HCT116 (cell line): ENCODE results near the gene LCLAT1. TPM values are rescaled to one million over a fixed set of nuclear protein-coding genes. Genes with fewer than 3 reads are reported as not detected.

Experiments used
- ATAC-seq: fragments of 200-7000 bp; cut with Tn5 transposase; 2 replicates; pipeline ENCODE4 v1.9.1; 2020; ENCODE audit warnings: mild to moderate bottlenecking, moderate library complexity
- BruUV-seq: library from RNA; stranded (reverse); fragments of 400-500 nt; replicated peaks from 2 replicates; lab custom pipeline; 2021; lab: Mats Ljungman, UMichigan
- CTCF ChIA-PET: fragments of 300-600 bp; sonication (Branson Sonifier 250); formaldehyde crosslinking; loops from one replicate; lab custom pipeline; 2021; ENCODE audit warnings: antibody characterized with exemption; lab: Charles Lee
- POLR2A ChIA-PET: fragments of 300-600, 350-600 bp; sonication (Branson Sonifier 250); formaldehyde crosslinking; loops from one replicate; lab custom pipeline; 2021; ENCODE audit warnings: antibody characterized with exemption; lab: Charles Lee
- RAD21 ChIA-PET, 2 experiments: fragments of 300-600 bp; sonication (Branson Sonifier 250); formaldehyde crosslinking; loops; one replicate each; lab custom pipeline; 2023; ENCODE audit warnings: low total read pairs in 2 of 2; ENCODE audit not compliant: uncharacterized antibody in 2 of 2, unreplicated experiment in 2 of 2, low non-redundant PET in 1 of 2; lab: Charles Lee
- DNase-seq: peaks from one replicate; pipeline ENCODE4 v3.0.0-alpha.2; 2010; ENCODE audit warnings: low read depth, low spot score
- H2AFZ ChIP-seq: fragments of 200-600 bp; shearing (Covaris generic), sonication (generic); 2 replicates; pipeline ENCODE4 v1.6.1; 2017; ENCODE audit warnings: low read depth, mixed run types, mixed read lengths, antibody characterized with exemption, low read length; ENCODE audit not compliant: poor library complexity, severe bottlenecking
- H3K27ac ChIP-seq: 2 replicates; pipeline ENCODE4 v1.5.1; 2012; ENCODE audit warnings: low read depth, low read length
- H3K27me3 ChIP-seq: fragments of 200-600 bp; sonication (generic); 2 replicates; pipeline ENCODE4 v1.6.1; 2016; ENCODE audit warnings: mixed run types, low read length, mixed read lengths; ENCODE audit not compliant: insufficient read depth
- H3K36me3 ChIP-seq, 2 experiments: fragments of 200-500 bp in 1 of 2; fragments of 200-600 bp in 1 of 2; sonication (Bioruptor generic) in 1 of 2; sonication (generic) in 1 of 2; 2 replicates each; pipeline versions ENCODE4 v1.5.1 to v1.6.1; 2014 to 2016; ENCODE audit warnings: low read length in 2 of 2, inconsistent platforms in 1 of 2, mixed read lengths in 1 of 2, mixed run types in 1 of 2; ENCODE audit not compliant: insufficient read depth in 2 of 2, control insufficient read depth in 1 of 2
- H3K4me1 ChIP-seq, 2 experiments: fragments of 200-600 bp in 1 of 2; sonication (generic) in 1 of 2; 2 replicates each; pipeline versions ENCODE4 v1.5.1 to v1.6.1; 2012 to 2017; ENCODE audit warnings: low read length in 2 of 2, inconsistent platforms in 1 of 2, mild to moderate bottlenecking in 1 of 2, mixed read lengths in 1 of 2, mixed run types in 1 of 2, moderate library complexity in 1 of 2; ENCODE audit not compliant: insufficient read depth in 2 of 2, control insufficient read depth in 1 of 2
- H3K4me2 ChIP-seq: fragments of 200-600 bp; sonication (generic); 2 replicates; pipeline ENCODE4 v1.6.1; 2017; ENCODE audit warnings: mixed run types, low read length, mixed read lengths
- H3K4me3 ChIP-seq, 2 experiments: fragments of 200-600 bp in 1 of 2; sonication (generic) in 1 of 2; replicated peaks in 1 of 2; 2 replicates each; pipeline ENCODE4 v1.5.1; 2011 to 2016; ENCODE audit warnings: low read length in 2 of 2, control low read depth in 1 of 2, low read depth in 1 of 2, mild to moderate bottlenecking in 1 of 2, mixed read lengths in 1 of 2, mixed run types in 1 of 2
- H3K79me2 ChIP-seq: fragments of 200-600 bp; sonication (generic); 2 replicates; pipeline ENCODE4 v1.6.1; 2017; ENCODE audit warnings: mild to moderate bottlenecking, mixed run types, low read length, moderate library complexity, mixed read lengths; ENCODE audit not compliant: insufficient read depth
- H3K9ac ChIP-seq: fragments of 200-600 bp; sonication (generic); 2 replicates; pipeline ENCODE4 v1.6.1; 2016; ENCODE audit warnings: low read length, mixed read lengths
- H3K9me2 ChIP-seq: fragments of 200-600 bp; sonication (generic), shearing (Covaris generic); 2 replicates; pipeline ENCODE4 v1.6.1; 2017; ENCODE audit warnings: mixed run types, mild to moderate bottlenecking, moderate library complexity; ENCODE audit not compliant: insufficient read depth
- H3K9me3 ChIP-seq, 2 experiments: fragments of 200-500 bp in 1 of 2; fragments of 200-600 bp in 1 of 2; sonication (Bioruptor generic) in 1 of 2; sonication (generic) in 1 of 2; 2 replicates each; pipeline ENCODE4 v1.6.1; 2014 to 2017; ENCODE audit warnings: low read length in 2 of 2, mixed read lengths in 2 of 2, inconsistent platforms in 1 of 2, low read depth in 1 of 2, mild to moderate bottlenecking in 1 of 2, mixed run types in 1 of 2, moderate library complexity in 1 of 2; ENCODE audit not compliant: control insufficient read depth in 1 of 2, insufficient read depth in 1 of 2
- H4K20me1 ChIP-seq: fragments of 200-600 bp; sonication (generic), shearing (Covaris generic); 2 replicates; pipeline ENCODE4 v1.6.1; 2017; ENCODE audit warnings: mixed run types, mild to moderate bottlenecking, moderate library complexity; ENCODE audit not compliant: insufficient read depth
- ATF3 ChIP-seq: IDR thresholded peaks from 2 replicates; pipeline ENCODE4 v1.6.1; 2012
- CTCF ChIP-seq, 3 experiments: fragments of 200-600 bp in 1 of 3; sonication (generic) in 1 of 3; IDR thresholded peaks in 2 of 3; conservative IDR thresholded peaks in 1 of 3; 2 replicates each; pipeline ENCODE4 v1.5.1; 2012 to 2017; ENCODE audit warnings: low read depth in 2 of 3, low read length in 2 of 3, antibody characterized with exemption in 1 of 3, borderline replicate concordance in 1 of 3, control low read depth in 1 of 3, mild to moderate bottlenecking in 1 of 3, mixed read lengths in 1 of 3, mixed run types in 1 of 3, moderate library complexity in 1 of 3; ENCODE audit not compliant: insufficient read depth in 1 of 3
- EZH2 ChIP-seq: fragments of 200-600 bp; sonication (generic); IDR thresholded peaks from 2 replicates; pipeline ENCODE4 v1.6.1; 2017; ENCODE audit warnings: antibody characterized with exemption, mixed run types
- FOSL1 ChIP-seq: IDR thresholded peaks from 2 replicates; pipeline ENCODE4 v1.6.1; 2012; ENCODE audit warnings: low read depth
- MAX ChIP-seq: IDR thresholded peaks from 2 replicates; pipeline ENCODE4 v1.6.1; 2012
- RAD21 ChIP-seq: IDR thresholded peaks from 2 replicates; pipeline ENCODE4 v1.6.1; 2012; ENCODE audit warnings: low read depth, mild to moderate bottlenecking
- SIN3A ChIP-seq: IDR thresholded peaks from 2 replicates; pipeline ENCODE4 v1.6.1; 2012; ENCODE audit warnings: low read depth
- SP1 ChIP-seq: IDR thresholded peaks from 2 replicates; pipeline ENCODE4 v1.6.1; 2012; ENCODE audit warnings: low read depth
- SRF ChIP-seq: IDR thresholded peaks from 2 replicates; pipeline ENCODE4 v1.6.1; 2012; ENCODE audit warnings: low read depth
- YY1 ChIP-seq: IDR thresholded peaks from 2 replicates; pipeline ENCODE4 v1.6.1; 2011; ENCODE audit warnings: low read length, low read depth, moderate library complexity, mild to moderate bottlenecking; ENCODE audit not compliant: insufficient replicate concordance; ENCODE audit errors: extremely low read depth
- ZBTB33 ChIP-seq: IDR thresholded peaks from 2 replicates; pipeline ENCODE4 v1.6.1; 2011; ENCODE audit warnings: mild to moderate bottlenecking, low read length, moderate library complexity; ENCODE audit not compliant: insufficient replicate concordance; ENCODE audit errors: extremely low read depth
- ZFX ChIP-seq: fragments of 450-650 bp; IDR thresholded peaks from 2 replicates; pipeline ENCODE4 v1.6.1; 2017
- ZNF274 ChIP-seq: fragments of 200-500 bp; sonication (Bioruptor generic); IDR thresholded peaks from 2 replicates; pipeline ENCODE4 v1.6.1; 2014; ENCODE audit warnings: mild to moderate bottlenecking, low read depth, low read length, inconsistent platforms
- intact Hi-C: fragments of 100-400 bp; cut with micrococcal nuclease; formaldehyde crosslinking; loops from 2 replicates; pipeline ENCODE4 v1.10.0; 2022
- total RNA-seq: library from RNA; stranded (reverse); gene quantifications from one replicate; pipeline ENCODE4 v1.2.1, GENCODE V29; 2021; ENCODE audit not compliant: unreplicated experiment

LCLAT1 gene
- total RNA-seq, 1 experiment from 2014 or later: 36.2 TPM

GRCh38 chr2:30691948-30692828 lies 245.1 kb downstream of the LCLAT1 start:
- Histone ChIP-seq H2AFZ (no peak overlapping the region), H3K9me3 (no peaks in the 10 kb centered on the region), H3K9ac (no peak overlapping the region), H3K79me2 (no peaks in the 10 kb centered on the region), H3K4me2 (no peak overlapping the region), H3K27ac (no peak overlapping the region), H3K4me1 (no peaks in the 10 kb centered on the region), H3K9me2 (no peaks in the 10 kb centered on the region), H3K36me3 (no peaks in the 10 kb centered on the region), H3K27me3 (no peaks in the 10 kb centered on the region), H3K4me3 (no peak overlapping the region), H4K20me1 (no peaks in the 10 kb centered on the region)
- DNase-seq (no peak), ATAC-seq (peak; percentile 61; the same call in 1 of the 2 replicates)
- TF ChIP-seq ZNF274: no peak
- TF ChIP-seq FOSL1: no peak
- TF ChIP-seq EZH2: no peak
- peak; percentile 63 for TF ChIP-seq RAD21
- TF ChIP-seq SP1: no peak
- TF ChIP-seq ZFX: no peak
- TF ChIP-seq SRF: no peak
- TF ChIP-seq CTCF (IDR thresholded peaks at IDR 0.05 in 2 of 3, conservative IDR thresholded peaks at IDR 0.05 in 1 of 3; ENCODE audit: borderline replicate concordance in 1 of 3, insufficient read depth in 1 of 3, low read depth in 2 of 3, low read length in 2 of 3): peak in 2 of 3 experiments; percentile 12 to 24; a peak in 1 of 6 replicates
- no peak for TF ChIP-seq ZBTB33
- no peak for TF ChIP-seq SIN3A
- TF ChIP-seq ATF3: no peak
- no peak for TF ChIP-seq MAX
- TF ChIP-seq YY1: no peak
- RAD21 ChIA-PET: no interaction called here
- intact Hi-C loops: no loop called here
- no TSS peak for BruUV-seq
- POLR2A ChIA-PET: no interaction called here
- CTCF ChIA-PET: no interaction called here
